ENCODE data around the gene RAB3IP.

Gene RAB3IP

GRCh38 chr12:69720750-69721149 is 17.9 kb upstream of the RAB3IP start:
- H3K4me3 ChIP-seq (ENCODE audit: low read depth, low read length): no peak overlapping the region
- TF ChIP-seq CTCF (IDR thresholded peaks at IDR 0.05; ENCODE audit: control insufficient read depth, extremely low read depth, insufficient read depth): no peak
- DNase-seq (ENCODE audit: low read depth): no peak

- H3K4me3 ChIP-seq (ENCODE audit: low read depth, low read length): no peak overlapping the region
- DNase-seq (ENCODE audit: low read depth): no peak
- TF ChIP-seq CTCF (IDR thresholded peaks at IDR 0.05; ENCODE audit: control insufficient read depth, extremely low read depth, insufficient read depth): no peak
These were observed 11.7 kb upstream of the RAB3IP start for GRCh38 chr12:69726922-69727321.

- TF ChIP-seq CTCF (IDR thresholded peaks at IDR 0.05; ENCODE audit: control insufficient read depth, extremely low read depth, insufficient read depth): no peak
- no peak for DNase-seq (ENCODE audit: low read depth)
- no peak overlapping the region for H3K4me3 ChIP-seq (ENCODE audit: low read depth, low read length)
These were observed 6.6 kb upstream of the RAB3IP start for GRCh38 chr12:69732088-69732487.

- H3K4me3 ChIP-seq (ENCODE audit: low read depth, low read length): no peak overlapping the region
- DNase-seq (ENCODE audit: low read depth): no peak
- TF ChIP-seq CTCF (IDR thresholded peaks at IDR 0.05; ENCODE audit: control insufficient read depth, extremely low read depth, insufficient read depth): no peak
These were observed 5.0 kb upstream of the RAB3IP start for GRCh38 chr12:69733638-69734037.

- TF ChIP-seq CTCF (IDR thresholded peaks at IDR 0.05; ENCODE audit: control insufficient read depth, extremely low read depth, insufficient read depth): no peak
- peak overlapping the region; percentile 75 for H3K4me3 ChIP-seq (ENCODE audit: low read depth, low read length)
- DNase-seq (ENCODE audit: low read depth): no peak
These were observed 879 bp downstream of the RAB3IP start for GRCh38 chr12:69739287-69740191.

- no peak for DNase-seq (ENCODE audit: low read depth)
- no peak for TF ChIP-seq CTCF (IDR thresholded peaks at IDR 0.05; ENCODE audit: control insufficient read depth, extremely low read depth, insufficient read depth)
- no peak overlapping the region for H3K4me3 ChIP-seq (ENCODE audit: low read depth, low read length)
These were observed 5.4 kb downstream of the RAB3IP start for GRCh38 chr12:69744109-69744508.

GRCh38 chr12:69751476-69751875 is 12.8 kb downstream of the RAB3IP start:
- DNase-seq (ENCODE audit: low read depth): no peak
- no peak overlapping the region for H3K4me3 ChIP-seq (ENCODE audit: low read depth, low read length)
- TF ChIP-seq CTCF (IDR thresholded peaks at IDR 0.05; ENCODE audit: control insufficient read depth, extremely low read depth, insufficient read depth): no peak

All from LNCaP clone FGC (cell line).